NOMO-1 treated with DMSO at 0.1 percent for 48 hours (cell line): ENCODE results near the gene ITGB7.
A peak's percentile ranks its signal among the peaks of the same experiment; 100 is the strongest.

Experiments used
- DNase-seq: peaks from one replicate; lab custom pipeline; 2025; ENCODE audit not compliant: unreplicated experiment; lab: John Stamatoyannopoulos, UW

The ITGB7 gene

GRCh38 chr12:53230108-53230845 lies 23.2 kb upstream of the ITGB7 start:
- DNase-seq, result no peak

GRCh38 chr12:53229454-53229853 lies 22.4 kb upstream of the ITGB7 start:
- no peak for DNase-seq

GRCh38 chr12:53227836-53228235 lies 20.8 kb upstream of the ITGB7 start:
- no peak for DNase-seq

GRCh38 chr12:53227341-53227740 lies 20.3 kb upstream of the ITGB7 start:
- no peak for DNase-seq

DNA sequence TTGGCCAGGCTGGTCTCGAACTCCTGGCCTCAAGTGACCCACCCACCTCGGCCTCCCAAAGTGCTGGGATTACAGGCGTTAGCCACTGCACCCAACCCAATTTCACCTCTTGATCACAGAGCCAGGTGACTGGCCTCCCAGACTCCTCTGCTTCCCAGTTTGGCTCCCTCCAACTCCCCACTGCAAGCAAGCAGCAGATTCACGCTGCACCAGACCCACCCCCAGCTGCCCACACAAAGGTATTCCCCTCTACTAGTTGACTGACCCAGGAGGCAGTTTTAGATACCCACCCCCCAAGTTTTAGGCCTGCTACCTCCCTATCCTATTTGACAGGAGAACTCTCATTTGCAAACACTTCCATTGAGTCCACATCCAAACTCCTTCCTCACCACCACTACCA lies 19.8 kb upstream of the ITGB7 start:
- no peak for DNase-seq

- DNase-seq, result no peak
These were observed 18.8 kb upstream of the ITGB7 start for GRCh38 chr12:53225635-53226424.

GRCh38 chr12:53224897-53225634 lies 18.0 kb upstream of the ITGB7 start:
- no peak for DNase-seq

DNA sequence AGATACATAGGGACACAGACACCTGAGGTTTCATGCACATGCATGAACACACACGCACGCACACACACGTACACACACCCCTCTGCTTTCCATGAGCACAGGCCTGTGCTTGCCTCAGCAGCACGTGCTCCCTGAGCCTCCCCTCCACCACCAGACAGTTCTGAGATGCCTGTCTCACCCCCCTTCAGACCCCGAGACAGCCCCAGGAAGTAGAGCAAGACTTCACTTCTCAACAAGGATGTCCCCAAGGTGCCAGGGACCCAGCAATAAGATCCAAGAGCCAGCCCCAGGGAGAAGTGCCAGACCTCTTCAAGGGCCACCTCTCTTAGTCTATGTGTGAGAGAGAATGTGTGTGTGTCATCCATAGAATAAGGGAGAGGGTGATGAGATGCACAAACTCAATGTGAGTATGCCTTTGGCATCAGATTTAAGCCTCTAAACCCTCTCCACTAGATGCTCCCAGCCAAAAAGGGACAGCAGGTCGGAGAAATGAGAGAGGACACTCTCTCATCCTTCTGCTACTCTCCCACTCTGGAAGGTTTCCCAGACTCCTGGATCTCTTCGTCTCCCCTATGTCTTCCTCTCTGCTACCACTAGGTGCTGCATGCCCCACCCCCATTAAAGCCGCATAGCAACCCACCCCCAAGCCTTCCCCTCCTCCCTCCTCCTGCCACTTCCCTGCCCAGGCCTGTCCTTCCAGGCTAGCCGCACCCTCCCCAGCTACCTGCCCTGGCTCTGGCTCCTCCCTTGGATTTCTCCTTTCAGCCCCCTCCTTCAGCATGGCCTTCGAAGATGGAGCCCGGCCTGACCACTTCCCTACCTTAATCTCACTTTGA lies 17.2 kb upstream of the ITGB7 start:
- no peak for DNase-seq

GRCh38 chr12:53223389-53224060 lies 16.5 kb upstream of the ITGB7 start:
- peak; percentile 23 for DNase-seq

- no peak for DNase-seq
These were observed 15.8 kb upstream of the ITGB7 start for GRCh38 chr12:53222806-53223261.

- peak; percentile 15 for DNase-seq
These were observed 15.2 kb upstream of the ITGB7 start for GRCh38 chr12:53222170-53222721.

DNA sequence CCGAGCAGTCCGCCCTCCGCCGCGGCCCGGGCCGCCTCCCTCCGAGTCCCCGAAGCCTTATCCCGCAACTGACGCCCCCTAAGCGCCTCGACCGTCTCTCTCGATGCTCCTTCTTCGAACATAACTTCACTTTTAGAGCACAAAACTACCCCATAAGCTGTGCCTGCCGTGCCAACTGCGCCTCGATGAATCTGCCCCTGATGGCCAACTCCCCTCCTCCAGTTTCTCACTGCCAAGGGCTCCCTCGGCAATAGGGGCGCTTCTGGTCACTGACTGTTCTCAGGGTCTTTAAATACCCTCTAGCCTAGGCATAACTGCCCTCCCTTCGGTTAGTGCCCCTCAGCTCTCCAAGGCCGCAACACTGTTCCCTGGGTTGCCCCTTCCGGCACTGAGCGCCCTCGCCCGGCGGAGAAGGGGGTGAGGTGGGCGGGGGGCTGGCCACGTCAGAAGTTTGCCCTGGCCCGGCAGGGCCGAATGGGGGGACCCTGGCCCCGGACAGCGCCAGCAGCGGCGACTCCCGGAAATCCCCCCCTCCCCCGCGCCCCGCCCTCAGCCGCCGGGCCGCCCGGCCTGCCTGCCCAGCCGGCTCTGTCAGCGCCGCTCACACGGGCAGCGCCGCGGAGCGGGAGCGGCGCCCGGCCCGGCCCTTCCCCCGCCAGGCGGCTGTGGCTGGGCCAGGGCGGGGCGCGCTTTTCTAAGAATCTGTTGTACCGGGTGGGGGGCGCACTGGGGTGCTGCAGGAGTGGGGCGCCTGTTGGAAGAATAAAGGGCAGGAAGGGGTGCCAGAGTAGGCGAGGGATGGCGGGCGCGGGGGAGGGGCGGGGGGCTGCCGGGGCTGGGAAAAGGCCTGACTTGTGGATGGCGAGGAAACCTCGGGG lies 14.4 kb upstream of the ITGB7 start:
- peak; percentile 68 for DNase-seq

DNA sequence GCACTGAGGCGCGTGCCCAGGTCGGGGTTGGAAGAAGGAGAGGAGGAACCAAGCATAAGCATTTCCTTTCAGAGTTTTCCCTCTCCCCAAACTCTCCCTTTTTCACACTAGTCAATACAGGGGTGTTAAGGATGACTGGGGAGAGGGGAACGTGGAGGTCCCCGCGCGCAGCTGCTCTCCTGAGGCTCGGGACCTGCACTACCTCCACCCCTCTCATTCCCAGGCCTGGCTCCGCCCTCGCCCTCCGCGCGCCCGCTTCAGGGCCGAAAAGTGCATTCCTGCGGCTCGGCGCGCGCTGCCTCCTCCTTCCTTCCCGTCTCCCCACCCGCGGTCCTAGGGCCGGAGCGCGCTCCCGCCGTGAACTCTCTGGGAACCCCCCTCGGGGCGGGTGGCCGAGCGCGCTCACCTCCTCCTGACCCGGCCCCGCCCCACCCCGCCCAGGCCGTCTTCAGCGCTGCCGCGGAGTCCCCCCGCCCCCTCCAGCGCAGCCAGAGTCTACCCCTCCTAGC lies 13.7 kb upstream of the ITGB7 start:
- DNase-seq, result peak; percentile 93

DNA sequence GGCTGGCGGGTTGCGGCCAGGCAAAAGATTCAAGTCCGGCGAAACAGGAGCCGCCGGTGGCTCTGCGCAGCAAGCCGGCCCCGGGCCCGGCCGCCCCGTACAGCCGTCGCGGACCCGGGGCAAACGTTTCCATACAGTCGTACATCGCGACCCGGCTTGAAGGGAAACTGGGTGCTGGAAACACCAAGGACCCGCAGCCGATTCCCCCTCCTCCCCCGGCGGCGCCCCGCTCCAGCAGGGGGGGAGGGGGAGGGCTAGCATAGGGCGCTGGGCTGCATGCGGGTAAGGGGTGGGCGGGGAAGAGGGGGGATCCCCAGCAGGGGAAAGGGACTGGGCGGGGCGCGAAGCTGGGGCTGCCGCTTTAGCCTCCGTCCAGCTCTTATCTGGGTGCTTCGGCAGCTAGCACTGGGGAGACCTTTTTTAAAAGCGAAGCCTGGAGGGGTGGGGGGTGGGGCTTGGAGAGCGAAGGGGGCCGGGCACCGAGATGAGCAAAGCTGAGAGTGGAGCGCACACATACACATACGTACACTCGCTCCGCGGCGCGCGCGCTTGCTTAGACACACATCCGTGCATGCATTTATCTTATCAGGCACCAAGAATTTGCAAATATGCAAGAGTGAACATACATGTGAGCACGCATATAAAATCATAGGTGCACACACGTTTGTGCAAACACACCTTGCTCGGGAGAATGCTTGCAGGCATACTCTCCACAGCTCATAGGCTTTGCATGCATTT lies 13.1 kb upstream of the ITGB7 start:
- peak; percentile 69 for DNase-seq

DNA sequence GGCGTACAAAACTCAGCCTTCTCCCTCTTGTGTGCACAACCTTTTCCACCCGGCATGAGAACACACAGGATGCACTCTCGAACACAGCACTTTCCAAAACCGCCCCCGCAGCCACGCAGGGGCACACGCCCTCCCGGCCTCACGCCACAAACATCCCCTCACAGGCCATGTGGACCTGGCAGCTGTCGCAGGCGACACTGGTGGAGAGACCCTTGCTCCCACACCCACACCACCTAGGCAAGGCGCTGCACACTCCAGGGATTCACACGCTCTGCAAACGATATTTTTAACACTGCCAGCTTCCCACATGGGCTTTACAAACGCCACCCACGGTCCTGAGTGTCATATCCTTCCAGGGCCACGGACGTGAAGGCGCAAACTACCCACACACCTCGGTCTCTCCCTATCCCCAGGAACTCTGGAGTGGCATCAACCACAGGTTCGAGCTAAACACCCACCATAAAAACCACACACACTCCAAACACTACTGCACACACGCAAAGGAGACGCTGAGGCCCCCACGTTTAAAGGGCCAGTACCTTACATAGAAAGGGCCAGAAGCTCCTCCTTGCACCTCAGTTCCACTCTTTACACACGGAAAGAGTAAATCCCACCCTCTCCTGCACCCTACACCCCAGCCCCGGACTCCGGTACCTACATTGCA lies 12.4 kb upstream of the ITGB7 start:
- peak; percentile 28 for DNase-seq

DNA sequence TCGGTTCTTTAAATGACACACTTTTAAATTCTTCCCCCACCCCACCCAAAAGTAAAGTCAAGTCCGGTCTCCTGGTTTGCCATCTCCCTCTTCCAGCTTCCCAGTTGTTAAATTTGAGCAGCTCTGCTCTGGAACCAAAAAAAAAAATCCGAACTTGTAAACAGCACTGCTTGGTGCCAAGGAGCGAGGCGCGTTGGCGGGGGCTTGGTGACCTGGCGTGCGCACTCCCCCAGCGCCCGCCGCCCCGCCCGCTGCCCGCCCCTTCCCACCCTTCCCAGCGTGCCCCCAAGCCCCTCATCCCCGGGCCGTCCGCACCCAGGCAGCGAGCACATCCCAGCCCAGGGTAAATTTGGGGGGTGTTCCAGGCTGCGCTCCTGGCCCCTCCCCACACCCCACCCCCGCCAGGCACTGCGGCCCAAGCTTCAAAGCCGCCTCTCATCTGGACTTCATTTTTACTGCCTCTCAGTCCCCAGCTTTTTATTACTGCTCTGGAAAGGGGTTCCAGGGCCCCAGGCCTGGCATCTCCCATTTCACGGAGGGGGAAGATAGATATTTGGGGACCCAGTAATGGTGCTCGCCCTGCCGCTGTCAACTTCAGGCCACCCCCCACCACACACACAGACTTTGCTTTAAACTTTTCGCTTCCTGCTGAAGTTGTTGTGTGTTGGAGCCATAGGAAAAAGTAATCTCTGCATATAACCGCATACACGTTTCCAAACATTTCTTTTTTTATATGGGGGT lies 11.7 kb upstream of the ITGB7 start:
- no peak for DNase-seq

- DNase-seq, result no peak
These were observed 10.9 kb upstream of the ITGB7 start for GRCh38 chr12:53217931-53218307.
